ENCODE results near the gene PAK1.

Gene PAK1

DNA sequence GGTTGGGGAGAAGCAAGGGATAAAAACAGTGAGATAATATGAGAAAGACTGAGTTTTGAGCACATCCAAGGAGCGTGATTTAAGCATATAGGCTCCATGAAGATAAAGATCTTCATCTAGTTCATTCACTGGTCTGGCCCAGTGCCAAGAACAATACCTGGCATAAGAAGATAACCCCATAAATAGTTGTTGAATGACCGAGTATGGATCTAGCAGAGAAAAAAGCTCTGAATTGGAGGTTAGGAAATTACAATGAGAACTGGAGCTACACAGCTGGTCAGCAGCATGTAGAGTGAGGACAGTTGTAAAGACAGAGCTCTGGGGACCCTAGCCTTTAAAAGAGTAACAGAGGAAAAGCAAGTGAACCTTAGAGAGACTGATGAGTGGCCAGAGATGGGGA lies 33.0 kb upstream of the PAK1 start:
- POLR2A ChIA-PET = no interaction called here
- DNase-seq (ENCODE audit: low read depth, low spot score) = no peak

DNA sequence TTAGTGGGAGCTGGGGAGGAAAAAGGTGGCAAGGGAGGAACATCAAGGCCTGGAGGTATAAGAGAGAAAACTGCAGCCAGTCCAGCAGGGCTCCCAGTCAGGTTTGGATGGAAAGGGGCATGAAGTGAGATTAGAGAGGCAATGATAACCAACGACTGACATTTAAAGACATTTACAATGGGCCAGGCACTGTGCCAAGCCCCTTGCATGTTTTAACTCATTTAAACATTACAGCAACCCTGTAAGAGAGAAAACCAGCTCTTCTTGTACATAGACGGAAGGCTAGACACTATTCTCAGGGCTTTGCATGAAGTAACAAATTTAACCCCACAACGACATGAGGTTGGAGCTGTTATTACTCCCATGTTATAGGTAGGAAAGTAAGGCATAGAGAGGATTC lies 32.1 kb upstream of the PAK1 start:
- CTCF ChIA-PET = interaction anchor here (1.1 to 1.3 kb wide), 2 partner anchors 32 to 318 kb away, joined by 3 read pairs; partner anchors contain the start of gene PAK1
- TF ChIP-seq, protein P1, sequence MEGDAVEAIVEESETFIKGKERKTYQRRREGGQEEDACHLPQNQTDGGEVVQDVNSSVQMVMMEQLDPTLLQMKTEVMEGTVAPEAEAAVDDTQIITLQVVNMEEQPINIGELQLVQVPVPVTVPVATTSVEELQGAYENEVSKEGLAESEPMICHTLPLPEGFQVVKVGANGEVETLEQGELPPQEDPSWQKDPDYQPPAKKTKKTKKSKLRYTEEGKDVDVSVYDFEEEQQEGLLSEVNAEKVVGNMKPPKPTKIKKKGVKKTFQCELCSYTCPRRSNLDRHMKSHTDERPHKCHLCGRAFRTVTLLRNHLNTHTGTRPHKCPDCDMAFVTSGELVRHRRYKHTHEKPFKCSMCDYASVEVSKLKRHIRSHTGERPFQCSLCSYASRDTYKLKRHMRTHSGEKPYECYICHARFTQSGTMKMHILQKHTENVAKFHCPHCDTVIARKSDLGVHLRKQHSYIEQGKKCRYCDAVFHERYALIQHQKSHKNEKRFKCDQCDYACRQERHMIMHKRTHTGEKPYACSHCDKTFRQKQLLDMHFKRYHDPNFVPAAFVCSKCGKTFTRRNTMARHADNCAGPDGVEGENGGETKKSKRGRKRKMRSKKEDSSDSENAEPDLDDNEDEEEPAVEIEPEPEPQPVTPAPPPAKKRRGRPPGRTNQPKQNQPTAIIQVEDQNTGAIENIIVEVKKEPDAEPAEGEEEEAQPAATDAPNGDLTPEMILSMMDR (IDR thresholded peaks at IDR 0.05; ENCODE audit: insufficient read depth, low read length, missing control alignments) = no peak
- POLR2A ChIA-PET = no interaction called here
- DNase-seq (ENCODE audit: low read depth, low spot score) = no peak
- H3K4me3 ChIP-seq (ENCODE audit: low read depth, low read length) = no peak overlapping the region

More for the DNA sequence above, 33.0 kb upstream of the PAK1 start:
- H3K4me3 ChIP-seq (ENCODE audit: low read depth, low read length) = no peak overlapping the region
- CTCF ChIA-PET = interaction anchor here (1.1 to 1.3 kb wide), 5 partner anchors 18 to 319 kb away, joined by 3 to 4 read pairs (median 3); partner anchors contain the start of gene PAK1
- TF ChIP-seq, protein P1 (IDR thresholded peaks at IDR 0.05; ENCODE audit: insufficient read depth, low read length, missing control alignments) = no peak

DNA sequence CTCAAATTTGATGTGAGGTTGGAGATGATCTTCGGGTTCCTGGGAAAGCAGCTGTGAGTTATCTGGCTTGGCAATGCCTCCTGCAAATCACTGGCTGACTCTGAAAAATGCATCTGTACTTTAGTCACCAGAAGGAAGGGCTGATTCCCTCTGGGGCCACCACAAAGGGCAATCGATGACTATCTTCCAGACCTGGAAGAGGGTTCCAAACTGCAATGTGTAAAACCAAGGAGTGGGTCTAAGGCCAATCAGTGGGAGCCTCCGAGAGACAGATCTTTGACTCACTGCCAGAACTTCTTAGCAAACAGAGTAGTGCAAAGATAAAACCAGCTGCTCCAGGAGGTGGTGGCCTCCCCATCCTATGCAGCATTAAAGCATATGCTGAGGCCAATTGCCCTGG lies 29.1 kb upstream of the PAK1 start:
- TF ChIP-seq, protein P1 (IDR thresholded peaks at IDR 0.05; ENCODE audit: insufficient read depth, low read length, missing control alignments) = no peak
- H3K4me3 ChIP-seq (ENCODE audit: low read depth, low read length) = no peak overlapping the region
- CTCF ChIA-PET = no interaction called here
- POLR2A ChIA-PET = no interaction called here
- no peak for DNase-seq (ENCODE audit: low read depth, low spot score)

DNA sequence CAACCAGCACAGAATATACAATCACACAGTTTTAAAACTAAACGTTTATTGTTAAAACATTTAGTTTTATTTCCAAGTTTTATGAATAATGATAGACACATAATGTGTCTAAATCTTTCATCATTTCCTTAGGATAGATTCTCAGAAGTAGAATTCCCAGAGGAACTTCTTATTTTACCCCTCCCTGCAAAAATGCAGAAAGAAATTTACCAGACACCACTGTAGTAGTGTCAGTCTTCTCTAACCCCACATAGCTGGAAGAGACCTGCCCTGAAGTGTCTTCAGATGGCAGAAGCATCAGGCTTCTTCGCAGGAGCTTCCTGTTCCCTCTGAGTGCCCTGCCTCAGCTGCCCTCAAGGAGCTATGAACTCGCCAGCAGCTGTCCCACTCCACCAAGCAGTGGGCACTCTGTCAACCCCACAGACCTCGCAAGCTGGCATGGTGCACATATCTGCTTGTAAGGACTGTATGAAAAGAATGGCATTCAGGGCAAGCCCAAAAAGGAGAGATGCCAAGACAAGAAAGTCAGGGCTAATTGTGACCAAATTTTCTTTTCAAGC lies 28.5 kb upstream of the PAK1 start:
- no peak overlapping the region for H3K4me3 ChIP-seq (ENCODE audit: low read depth, low read length)
- POLR2A ChIA-PET = no interaction called here
- CTCF ChIA-PET = no interaction called here
- TF ChIP-seq, protein P1 (IDR thresholded peaks at IDR 0.05; ENCODE audit: insufficient read depth, low read length, missing control alignments) = no peak
- DNase-seq (ENCODE audit: low read depth, low spot score) = no peak

DNA sequence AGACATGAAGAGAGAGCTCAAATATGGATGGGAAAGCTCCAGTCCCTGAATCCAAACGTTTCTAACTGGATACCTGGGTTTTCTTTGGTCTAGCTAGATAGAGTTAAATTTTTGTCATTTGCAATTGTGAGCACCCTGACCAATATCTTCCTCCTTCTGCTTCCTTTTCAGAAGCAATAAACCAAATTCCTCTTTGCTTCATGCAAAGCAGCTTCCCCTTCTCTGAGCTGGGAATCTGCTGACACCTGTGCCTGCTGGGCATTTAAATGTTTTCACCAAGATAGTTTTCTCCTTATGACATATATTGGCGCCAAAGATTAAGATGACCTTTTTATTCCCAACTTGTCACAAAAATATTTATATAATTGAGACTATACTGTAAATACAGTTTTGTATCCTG lies 27.9 kb upstream of the PAK1 start:
- CTCF ChIA-PET = interaction anchor here (1.3 kb wide), 1 partner anchor 46 kb away, joined by 3 read pairs; no protein-coding TSS in a partner anchor
- DNase-seq (ENCODE audit: low read depth, low spot score) = no peak
- no peak overlapping the region for H3K4me3 ChIP-seq (ENCODE audit: low read depth, low read length)
- TF ChIP-seq, protein P1 (IDR thresholded peaks at IDR 0.05; ENCODE audit: insufficient read depth, low read length, missing control alignments) = no peak
- POLR2A ChIA-PET = no interaction called here

DNA sequence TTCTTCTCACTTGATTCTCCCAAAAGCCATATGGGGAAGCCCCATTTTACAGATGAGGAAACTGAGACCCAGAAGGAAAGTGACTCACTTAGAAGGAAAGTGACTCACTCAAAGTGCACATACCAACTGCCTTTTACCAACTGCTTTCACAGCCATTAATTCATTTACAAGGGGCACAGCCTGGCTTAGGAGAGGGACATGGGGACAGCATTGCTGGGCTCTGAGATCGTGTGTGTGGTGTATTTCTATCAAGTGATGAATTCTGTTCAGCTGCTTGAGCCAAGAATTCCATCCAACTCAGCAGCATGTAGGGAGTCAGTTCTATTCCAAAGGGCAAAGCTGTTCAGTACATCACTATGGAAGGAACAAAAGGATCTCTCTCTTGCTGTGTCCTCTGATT lies 23.5 kb upstream of the PAK1 start:
- ChIA-PET POLR2A (no interaction called here), CTCF (no interaction called here)
- TF ChIP-seq, protein P1 (IDR thresholded peaks at IDR 0.05; ENCODE audit: insufficient read depth, low read length, missing control alignments) = no peak
- H3K4me3 ChIP-seq (ENCODE audit: low read depth, low read length) = no peak overlapping the region
- DNase-seq (ENCODE audit: low read depth, low spot score) = no peak

Data from AG04449 (cell line).